Endodermal cell (in vitro differentiated cells): ENCODE measurements around the gene ELL. TPM values are rescaled to one million over a fixed set of nuclear protein-coding genes. Genes with fewer than 3 reads are reported as not detected.

Experiments used
- DNase-seq: peaks from one replicate; pipeline ENCODE4 v3.0.0-alpha.2; 2017
- H3K27ac ChIP-seq: 2 replicates; pipeline ENCODE4 v1.5.1; 2013; ENCODE audit warnings: mild to moderate bottlenecking, low read depth, low read length, moderate library complexity
- H3K27me3 ChIP-seq: 2 replicates; pipeline ENCODE4 v1.6.1; 2013; ENCODE audit warnings: mild to moderate bottlenecking, low read length, moderate library complexity; ENCODE audit not compliant: insufficient read depth, control insufficient read depth, poor library complexity, severe bottlenecking
- H3K36me3 ChIP-seq: 2 replicates; pipeline ENCODE4 v1.7.0; 2013; ENCODE audit warnings: mild to moderate bottlenecking, low read length, moderate library complexity; ENCODE audit not compliant: control insufficient read depth, insufficient read depth
- H3K4me1 ChIP-seq: one replicate; pipeline ENCODE4 v1.7.0; 2013; ENCODE audit warnings: low read length; ENCODE audit not compliant: control insufficient read depth, insufficient read depth
- H3K4me3 ChIP-seq: 2 replicates; pipeline ENCODE4 v1.5.1; 2013; ENCODE audit warnings: mild to moderate bottlenecking, low read length, moderate library complexity
- H3K9ac ChIP-seq: 2 replicates; pipeline ENCODE4 v1.6.1; 2013; ENCODE audit warnings: mild to moderate bottlenecking, low read length, moderate library complexity; ENCODE audit not compliant: poor library complexity, severe bottlenecking; ENCODE audit errors: extremely low read depth
- H3K9me3 ChIP-seq: 2 replicates; pipeline ENCODE4 v1.6.1; 2013; ENCODE audit warnings: mild to moderate bottlenecking, low read length, moderate library complexity; ENCODE audit not compliant: control insufficient read depth
- H3K27ac Mint-ChIP-seq: 2 replicates; pipeline ENCODE4 v1.8.0; 2020; ENCODE audit warnings: mixed read lengths
- H3K27me3 Mint-ChIP-seq: 2 replicates; pipeline ENCODE4 v1.8.0; 2021; ENCODE audit warnings: mild to moderate bottlenecking, mixed read lengths; ENCODE audit not compliant: insufficient read depth
- H3K36me3 Mint-ChIP-seq: 2 replicates; pipeline ENCODE4 v1.8.0; 2020; ENCODE audit warnings: low read depth, mixed read lengths
- H3K4me1 Mint-ChIP-seq: 2 replicates; pipeline ENCODE4 v1.8.0; 2020; ENCODE audit warnings: mixed read lengths
- H3K4me3 Mint-ChIP-seq: 2 replicates; pipeline ENCODE4 v1.8.0; 2020; ENCODE audit warnings: mild to moderate bottlenecking, moderate library complexity, mixed read lengths
- H3K9me3 Mint-ChIP-seq: 2 replicates; pipeline ENCODE4 v1.8.0; 2020; ENCODE audit warnings: mild to moderate bottlenecking, mixed read lengths
- CTCF ChIP-seq: fragments of 200-600 bp; sonication (generic); conservative IDR thresholded peaks from 2 replicates; pipeline ENCODE4 v1.5.0; 2021; ENCODE audit warnings: antibody characterized with exemption, mild to moderate bottlenecking
- WGBS, 2 experiments: methylation state at CpG; one replicate each; pipeline versions ENCODE4 v1.1.5 to v1.1.7; 2013; ENCODE audit warnings: missing lambda C conversion rate in 2 of 2, mixed read lengths in 1 of 2; ENCODE audit not compliant: insufficient coverage in 1 of 2, insufficient read length in 1 of 2; 5-methylcytosine and 5-hydroxymethylcytosine counted together
- total RNA-seq, 2 donors: library from RNA; stranded (reverse); fragmentation: NEBNext Ultra II Directional in 1 of 2; extraction: Animal tissue kit (Norgen Biotek cat#: 25700) in 1 of 2; gene quantifications; 2 replicates in 1 of 2; 3 replicates in 1 of 2; pipeline ENCODE4 v1.2.1, GENCODE V29; 2021

ELL gene
- total RNA-seq, 2 donors from 2014 or later: 10.9 to 15.4 TPM

- Mint-ChIP-seq H3K27ac (no peak overlapping the region), H3K9me3 (no peaks in the 10 kb centered on the region), H3K27me3 (peaks cover 70% of the 10 kb centered on the region), H3K4me3 (peak overlapping the region; percentile 61), H3K36me3 (no peaks in the 10 kb centered on the region), H3K4me1 (peaks cover 10% of the 10 kb centered on the region)
- H3K9me3 ChIP-seq: no peaks in the 10 kb centered on the region
- no peaks in the 10 kb centered on the region for H3K36me3 ChIP-seq
- H3K4me3 ChIP-seq: peak overlapping the region; percentile 77
- peak overlapping the region; percentile 53 for H3K9ac ChIP-seq
- 4 to 6% methylated on average over 28 to 97 of the region's 97 CpGs for WGBS, 2 experiments
- peak overlapping the region; percentile 24 for H3K27ac ChIP-seq
- H3K4me1 ChIP-seq: no peaks in the 10 kb centered on the region
- peaks cover 10% of the 10 kb centered on the region for H3K27me3 ChIP-seq
- TF ChIP-seq CTCF: no peak
- peak; percentile 67 for DNase-seq
These were observed 102.0 kb downstream of the ELL start for GRCh38 chr19:18419699-18420460.

DNA sequence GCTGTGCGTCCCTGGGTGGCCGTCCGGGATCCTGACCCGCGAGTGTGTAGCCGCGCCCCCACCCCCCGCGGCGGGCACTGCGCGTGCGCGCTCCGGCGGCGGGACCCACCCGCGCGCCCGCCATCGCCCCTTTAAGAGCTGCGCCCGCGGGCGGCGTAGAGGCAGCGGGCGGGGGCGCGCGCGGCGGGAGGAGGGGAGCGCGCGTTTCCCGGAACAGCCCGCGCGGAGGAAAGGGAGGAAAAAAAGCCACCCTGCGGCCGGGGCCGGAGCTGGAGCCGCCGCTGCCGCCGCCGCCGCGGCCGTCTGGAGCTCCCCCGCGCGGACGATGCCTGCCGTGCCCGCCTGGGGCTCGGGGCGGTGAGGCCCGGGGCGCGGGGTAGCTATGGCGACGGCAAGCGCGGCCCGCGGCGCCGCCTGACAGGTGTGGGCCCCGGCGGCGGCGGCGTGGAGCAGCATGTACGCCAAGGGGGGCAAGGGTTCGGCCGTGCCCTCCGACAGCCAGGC, 102.6 kb downstream of the ELL start, which contains the start of gene SSBP4:
SSBP4 (plus strand) TSS at position 204 of the 504 bp plus-strand sequence; CDS start at position 455, 251 bp downstream.
- Histone ChIP-seq H3K9me3 (no peaks in the 10 kb centered on the region), H3K4me3 (peak within 1 kb of the TSS; percentile 77), H3K9ac (peak within 1 kb of the TSS; percentile 53), H3K4me1 (no peaks in the 10 kb centered on the region), H3K27me3 (peaks cover 10% of the 10 kb centered on the region), H3K36me3 (no peaks in the 10 kb centered on the region), H3K27ac (peak within 1 kb of the TSS; percentile 58)
- H3K4me3 Mint-ChIP-seq: peak within 1 kb of the TSS; percentile 61
- H3K4me1 Mint-ChIP-seq: peaks cover 10% of the 10 kb centered on the region
- no peak within 1 kb of the TSS for H3K27ac Mint-ChIP-seq
- peaks cover 70% of the 10 kb centered on the region for H3K27me3 Mint-ChIP-seq
- TF ChIP-seq CTCF: peak; percentile 64
- no peaks in the 10 kb centered on the region for H3K36me3 Mint-ChIP-seq
- WGBS, 2 experiments: 0 to 1% methylated on average over 25 to 79 of the region's 80 CpGs
- peak; percentile 88 for DNase-seq
- no peaks in the 10 kb centered on the region for H3K9me3 Mint-ChIP-seq

- H3K27me3 ChIP-seq: peaks cover 10% of the 10 kb centered on the region
- no peaks in the 10 kb centered on the region for H3K4me1 ChIP-seq
- no peaks in the 10 kb centered on the region for H3K36me3 ChIP-seq
- H3K9me3 Mint-ChIP-seq: no peaks in the 10 kb centered on the region
- peak overlapping the region; percentile 61 for H3K4me3 Mint-ChIP-seq
- no peak for DNase-seq
- 34 to 40% methylated on average over 14 to 39 of the region's 39 CpGs for WGBS, 2 experiments
- H3K27ac ChIP-seq: peak overlapping the region; percentile 58
- no peak for TF ChIP-seq CTCF
- no peak overlapping the region for H3K9ac ChIP-seq
- peaks cover 66% of the 10 kb centered on the region for H3K27me3 Mint-ChIP-seq
- no peaks in the 10 kb centered on the region for H3K36me3 Mint-ChIP-seq
- peak overlapping the region; percentile 59 for H3K4me3 ChIP-seq
- H3K9me3 ChIP-seq: no peaks in the 10 kb centered on the region
- no peak overlapping the region for H3K27ac Mint-ChIP-seq
- peaks cover 6% of the 10 kb centered on the region for H3K4me1 Mint-ChIP-seq
These were observed 103.2 kb downstream of the ELL start for GRCh38 chr19:18418483-18419194.
